HepG2 (cell line): ENCODE measurements around the gene DDAH1. TPM values are rescaled to one million over a fixed set of nuclear protein-coding genes. Genes with fewer than 3 reads are reported as not detected.

Experiments used
- AKAP8 ChIP-seq: sonication (generic); formaldehyde crosslinking; IDR thresholded peaks from 2 replicates; pipeline ENCODE4 v1.5.1; 2020; ENCODE audit warnings: mild to moderate bottlenecking, missing genetic modification reagents
- FOXK2 ChIP-seq: fragments of 450-650 bp; IDR thresholded peaks from 2 replicates; pipeline ENCODE4 v1.6.1; 2016
- NCOR1 ChIP-seq: fragments of 200-600 bp; sonication (generic); IDR thresholded peaks from 2 replicates; pipeline ENCODE4 v1.7.0; 2017; ENCODE audit warnings: antibody characterized with exemption, low read length, borderline replicate concordance
- NFKBIZ ChIP-seq: IDR thresholded peaks from 2 replicates; pipeline ENCODE4 v1.6.1; 2018; ENCODE audit warnings: missing genetic modification reagents, missing compliant biosample characterization
- RBM39 ChIP-seq: fragments of 200-400 bp; formaldehyde crosslinking; IDR thresholded peaks from one replicate; pipeline ENCODE4 v1.6.1; 2018; ENCODE audit warnings: antibody characterized with exemption, mild to moderate bottlenecking, low read depth, low read length; ENCODE audit not compliant: poor library complexity, severe bottlenecking
- SKI ChIP-seq: fragments of 450-650 bp; IDR thresholded peaks from one replicate; pipeline ENCODE4 v1.6.1; 2018; ENCODE audit warnings: mild to moderate bottlenecking; ENCODE audit not compliant: partially characterized antibody
- SMARCE1 ChIP-seq: fragments of 450-650 bp; IDR thresholded peaks from 2 replicates; pipeline ENCODE4 v1.6.1; 2017; ENCODE audit warnings: borderline replicate concordance
- SMC3 ChIP-seq: IDR thresholded peaks from 2 replicates; pipeline ENCODE4 v1.6.1; 2011; ENCODE audit warnings: low read length, improper control_type of control experiment
- SOX5 ChIP-seq: IDR thresholded peaks from 2 replicates; pipeline ENCODE4 v1.6.1; 2016; ENCODE audit warnings: borderline replicate concordance
- ZFP62 ChIP-seq: sonication (generic); formaldehyde crosslinking; IDR thresholded peaks from 2 replicates; pipeline ENCODE4 v1.4.0; 2020; ENCODE audit warnings: missing genetic modification reagents
- ZHX1 ChIP-seq: sonication (generic); formaldehyde crosslinking; IDR thresholded peaks from 2 replicates; pipeline ENCODE4 v1.8.1; 2022; ENCODE audit warnings: low read depth, mild to moderate bottlenecking, missing genetic modification reagents
- ZNF432 ChIP-seq: sonication (generic); formaldehyde crosslinking; IDR thresholded peaks from 2 replicates; pipeline ENCODE4 v1.5.0; 2020; ENCODE audit warnings: missing genetic modification reagents, mild to moderate bottlenecking, borderline replicate concordance
- ZSCAN31 ChIP-seq: sonication (generic); formaldehyde crosslinking; IDR thresholded peaks from 2 replicates; pipeline ENCODE4 v1.5.0; 2020; ENCODE audit warnings: low read depth, mild to moderate bottlenecking, missing genetic modification reagents
- ZXDC ChIP-seq: sonication (generic); formaldehyde crosslinking; IDR thresholded peaks from 2 replicates; pipeline ENCODE4 v1.5.0; 2020; ENCODE audit warnings: mild to moderate bottlenecking, missing genetic modification reagents
- polyA plus RNA-seq, 8 experiments: library from polyadenylated mRNA; depleted of rRNA in 3 of 8; stranded (reverse) in 7 of 8; unstranded in 1 of 8; fragments of >200 nt; fragmentation: Illumina TruSeq in 4 of 8; extraction: Trizol in 4 of 8; gene quantifications; 2 replicates each; pipeline versions ENCODE4 v1.2.1 to v1.2.3, GENCODE V29; 2011 to 2016; ENCODE audit warnings: low read depth in 4 of 8, missing spikeins in 1 of 8, mixed read lengths in 1 of 8; ENCODE audit not compliant: insufficient read depth in 1 of 8
- total RNA-seq, 5 experiments: library from RNA; depleted of rRNA; stranded (reverse); fragments of >200 nt; fragmentation: Illumina TruSeq; extraction: Trizol; gene quantifications; 2 replicates each; pipeline ENCODE4 v1.2.3, GENCODE V29; 2016; ENCODE audit warnings: low read depth in 1 of 5
- TF ChIP-seq, protein P1 (sequence below): sonication (generic); formaldehyde crosslinking; IDR thresholded peaks from 2 replicates; pipeline ENCODE4 v1.9.0; 2021; ENCODE audit warnings: mild to moderate bottlenecking, missing genetic modification reagents
- TF ChIP-seq, protein P2 (sequence below): sonication (generic); formaldehyde crosslinking; IDR thresholded peaks from 2 replicates; pipeline ENCODE4 v1.8.0; 2022; ENCODE audit warnings: mild to moderate bottlenecking, missing genetic modification reagents

Gene DDAH1
- total and polyA plus RNA-seq, 2 of the 13 experiments (the other 11 are each of a cell fraction or from before 2014, with no cell fraction given) = 39.7 to 64.4 TPM

- TF ChIP-seq ZHX1 (CRISPR knock-in tag) (peak; percentile 68), NFKBIZ (CRISPR knock-in tag) (no peak), SKI (no peak), ZFP62 (CRISPR knock-in tag) (no peak), NCOR1 (no peak), ZNF432 (no peak), SMARCE1 (no peak), ZXDC (CRISPR knock-in tag) (no peak), SMC3 (no peak), FOXK2 (no peak), ZSCAN31 (CRISPR knock-in tag) (peak; percentile 80; the same call in 1 of the 2 replicates), AKAP8 (CRISPR knock-in tag) (peak; percentile 44; the same call in 1 of the 2 replicates), SOX5 (CRISPR knock-in tag) (no peak), RBM39 (no peak)
- TF ChIP-seq, protein P1, sequence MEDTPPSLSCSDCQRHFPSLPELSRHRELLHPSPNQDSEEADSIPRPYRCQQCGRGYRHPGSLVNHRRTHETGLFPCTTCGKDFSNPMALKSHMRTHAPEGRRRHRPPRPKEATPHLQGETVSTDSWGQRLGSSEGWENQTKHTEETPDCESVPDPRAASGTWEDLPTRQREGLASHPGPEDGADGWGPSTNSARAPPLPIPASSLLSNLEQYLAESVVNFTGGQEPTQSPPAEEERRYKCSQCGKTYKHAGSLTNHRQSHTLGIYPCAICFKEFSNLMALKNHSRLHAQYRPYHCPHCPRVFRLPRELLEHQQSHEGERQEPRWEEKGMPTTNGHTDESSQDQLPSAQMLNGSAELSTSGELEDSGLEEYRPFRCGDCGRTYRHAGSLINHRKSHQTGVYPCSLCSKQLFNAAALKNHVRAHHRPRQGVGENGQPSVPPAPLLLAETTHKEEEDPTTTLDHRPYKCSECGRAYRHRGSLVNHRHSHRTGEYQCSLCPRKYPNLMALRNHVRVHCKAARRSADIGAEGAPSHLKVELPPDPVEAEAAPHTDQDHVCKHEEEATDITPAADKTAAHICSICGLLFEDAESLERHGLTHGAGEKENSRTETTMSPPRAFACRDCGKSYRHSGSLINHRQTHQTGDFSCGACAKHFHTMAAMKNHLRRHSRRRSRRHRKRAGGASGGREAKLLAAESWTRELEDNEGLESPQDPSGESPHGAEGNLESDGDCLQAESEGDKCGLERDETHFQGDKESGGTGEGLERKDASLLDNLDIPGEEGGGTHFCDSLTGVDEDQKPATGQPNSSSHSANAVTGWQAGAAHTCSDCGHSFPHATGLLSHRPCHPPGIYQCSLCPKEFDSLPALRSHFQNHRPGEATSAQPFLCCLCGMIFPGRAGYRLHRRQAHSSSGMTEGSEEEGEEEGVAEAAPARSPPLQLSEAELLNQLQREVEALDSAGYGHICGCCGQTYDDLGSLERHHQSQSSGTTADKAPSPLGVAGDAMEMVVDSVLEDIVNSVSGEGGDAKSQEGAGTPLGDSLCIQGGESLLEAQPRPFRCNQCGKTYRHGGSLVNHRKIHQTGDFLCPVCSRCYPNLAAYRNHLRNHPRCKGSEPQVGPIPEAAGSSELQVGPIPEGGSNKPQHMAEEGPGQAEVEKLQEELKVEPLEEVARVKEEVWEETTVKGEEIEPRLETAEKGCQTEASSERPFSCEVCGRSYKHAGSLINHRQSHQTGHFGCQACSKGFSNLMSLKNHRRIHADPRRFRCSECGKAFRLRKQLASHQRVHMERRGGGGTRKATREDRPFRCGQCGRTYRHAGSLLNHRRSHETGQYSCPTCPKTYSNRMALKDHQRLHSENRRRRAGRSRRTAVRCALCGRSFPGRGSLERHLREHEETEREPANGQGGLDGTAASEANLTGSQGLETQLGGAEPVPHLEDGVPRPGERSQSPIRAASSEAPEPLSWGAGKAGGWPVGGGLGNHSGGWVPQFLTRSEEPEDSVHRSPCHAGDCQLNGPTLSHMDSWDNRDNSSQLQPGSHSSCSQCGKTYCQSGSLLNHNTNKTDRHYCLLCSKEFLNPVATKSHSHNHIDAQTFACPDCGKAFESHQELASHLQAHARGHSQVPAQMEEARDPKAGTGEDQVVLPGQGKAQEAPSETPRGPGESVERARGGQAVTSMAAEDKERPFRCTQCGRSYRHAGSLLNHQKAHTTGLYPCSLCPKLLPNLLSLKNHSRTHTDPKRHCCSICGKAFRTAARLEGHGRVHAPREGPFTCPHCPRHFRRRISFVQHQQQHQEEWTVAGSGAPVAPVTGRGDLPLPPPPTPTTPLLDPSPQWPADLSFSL = peak; percentile 71; the same call in 1 of the 2 replicates
- TF ChIP-seq, protein P2, sequence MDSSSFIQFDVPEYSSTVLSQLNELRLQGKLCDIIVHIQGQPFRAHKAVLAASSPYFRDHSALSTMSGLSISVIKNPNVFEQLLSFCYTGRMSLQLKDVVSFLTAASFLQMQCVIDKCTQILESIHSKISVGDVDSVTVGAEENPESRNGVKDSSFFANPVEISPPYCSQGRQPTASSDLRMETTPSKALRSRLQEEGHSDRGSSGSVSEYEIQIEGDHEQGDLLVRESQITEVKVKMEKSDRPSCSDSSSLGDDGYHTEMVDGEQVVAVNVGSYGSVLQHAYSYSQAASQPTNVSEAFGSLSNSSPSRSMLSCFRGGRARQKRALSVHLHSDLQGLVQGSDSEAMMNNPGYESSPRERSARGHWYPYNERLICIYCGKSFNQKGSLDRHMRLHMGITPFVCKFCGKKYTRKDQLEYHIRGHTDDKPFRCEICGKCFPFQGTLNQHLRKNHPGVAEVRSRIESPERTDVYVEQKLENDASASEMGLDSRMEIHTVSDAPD (CRISPR knock-in tag) = no peak; the same call in 1 of the 2 replicates
Observed at GRCh38 chr1:85276215-85276977, 188.6 kb downstream of the DDAH1 start, which contains the start of gene BCL10 (continued).
